Osteocyte (in vitro differentiated cells): Measurements from ENCODE around the gene TMC3. TPM values are rescaled to one million over a fixed set of nuclear protein-coding genes. Genes with fewer than 3 reads are reported as not detected.

ENCODE experiments used
- DNase-seq: peaks from one replicate; pipeline ENCODE4 v3.0.0; 2021; ENCODE audit warnings: mixed read lengths; ENCODE audit not compliant: unreplicated experiment; ENCODE audit errors: extremely low spot score
- H3K27ac Mint-ChIP-seq: one replicate; pipeline ENCODE4 v1.8.0; 2021; ENCODE audit warnings: mild to moderate bottlenecking, mixed read lengths; ENCODE audit not compliant: unreplicated experiment
- H3K27me3 Mint-ChIP-seq: one replicate; pipeline ENCODE4 v1.8.0; 2021; ENCODE audit warnings: mixed read lengths; ENCODE audit not compliant: unreplicated experiment
- H3K36me3 Mint-ChIP-seq: one replicate; pipeline ENCODE4 v1.8.0; 2021; ENCODE audit warnings: mixed read lengths; ENCODE audit not compliant: unreplicated experiment
- H3K4me1 Mint-ChIP-seq: one replicate; pipeline ENCODE4 v1.8.0; 2021; ENCODE audit warnings: mixed read lengths; ENCODE audit not compliant: unreplicated experiment
- H3K4me3 Mint-ChIP-seq: one replicate; pipeline ENCODE4 v1.8.0; 2021; ENCODE audit warnings: mild to moderate bottlenecking, moderate library complexity, mixed read lengths; ENCODE audit not compliant: unreplicated experiment
- H3K9me3 Mint-ChIP-seq: one replicate; pipeline ENCODE4 v1.8.0; 2021; ENCODE audit warnings: mixed read lengths; ENCODE audit not compliant: unreplicated experiment
- CTCF ChIP-seq: fragments of 200-600 bp; sonication (generic); IDR thresholded peaks from 2 replicates; pipeline ENCODE4 v1.5.0; 2021; ENCODE audit warnings: antibody characterized with exemption, mild to moderate bottlenecking, moderate library complexity
- total RNA-seq: library from RNA; stranded (reverse); gene quantifications from 2 replicates; pipeline ENCODE4 v1.2.1, GENCODE V29; 2021

TMC3 gene
- total RNA-seq, 1 donor from 2014 or later = not detected

DNA sequence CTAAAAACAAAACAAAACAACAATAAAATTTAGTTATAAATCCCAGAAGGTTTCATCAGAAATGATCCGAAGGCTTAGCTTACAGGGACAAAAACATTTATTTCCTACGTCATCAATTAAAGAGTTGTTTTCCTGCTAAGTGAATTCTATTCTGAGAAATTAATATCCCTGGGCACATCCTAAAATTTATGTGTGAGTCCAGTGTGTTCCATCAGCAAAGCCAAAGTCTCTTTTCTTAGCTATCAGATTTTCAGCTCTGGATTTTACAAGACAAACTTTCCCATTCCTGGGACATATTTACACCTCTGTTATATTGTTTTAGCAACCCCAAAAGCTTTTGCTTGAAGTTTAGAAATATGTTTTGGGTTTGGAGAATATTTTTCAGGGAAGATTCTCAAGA, 4.4 kb upstream of the TMC3 start:
- H3K4me3 Mint-ChIP-seq = no peak overlapping the region
- no peak for TF ChIP-seq CTCF
- H3K27me3 Mint-ChIP-seq = peaks cover 62% of the 10 kb centered on the region

DNA sequence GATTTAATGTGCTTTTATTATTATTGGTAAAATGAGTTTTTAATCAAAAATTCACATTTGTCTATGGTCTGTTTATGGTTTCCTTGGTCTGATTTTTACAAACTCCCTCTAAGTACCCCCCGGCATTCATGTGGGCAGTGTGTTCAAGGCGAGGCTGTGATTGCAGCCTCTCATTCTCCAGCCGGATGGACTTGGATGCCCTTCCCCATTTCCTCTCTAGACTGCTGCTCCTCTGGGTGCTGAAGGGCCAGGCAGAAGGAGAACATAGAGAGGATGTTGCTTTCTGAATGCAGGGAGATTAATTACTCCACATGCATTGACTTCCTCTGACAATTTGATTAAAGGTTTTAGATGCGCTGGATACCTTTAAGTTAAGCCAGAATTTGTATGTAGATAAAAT, 3.9 kb upstream of the TMC3 start:
- Mint-ChIP-seq H3K27ac (no peak overlapping the region), H3K27me3 (peaks cover 64% of the 10 kb centered on the region), H3K4me1 (no peaks in the 10 kb centered on the region), H3K36me3 (peaks cover 2% of the 10 kb centered on the region), H3K4me3 (no peak overlapping the region), H3K9me3 (no peaks in the 10 kb centered on the region)
- TF ChIP-seq CTCF = no peak
- no peak for DNase-seq

More for the DNA sequence above, 4.4 kb upstream of the TMC3 start:
- Mint-ChIP-seq H3K9me3 (no peaks in the 10 kb centered on the region), H3K4me1 (no peaks in the 10 kb centered on the region), H3K36me3 (peaks cover 2% of the 10 kb centered on the region), H3K27ac (no peak overlapping the region)
- DNase-seq = no peak

DNA sequence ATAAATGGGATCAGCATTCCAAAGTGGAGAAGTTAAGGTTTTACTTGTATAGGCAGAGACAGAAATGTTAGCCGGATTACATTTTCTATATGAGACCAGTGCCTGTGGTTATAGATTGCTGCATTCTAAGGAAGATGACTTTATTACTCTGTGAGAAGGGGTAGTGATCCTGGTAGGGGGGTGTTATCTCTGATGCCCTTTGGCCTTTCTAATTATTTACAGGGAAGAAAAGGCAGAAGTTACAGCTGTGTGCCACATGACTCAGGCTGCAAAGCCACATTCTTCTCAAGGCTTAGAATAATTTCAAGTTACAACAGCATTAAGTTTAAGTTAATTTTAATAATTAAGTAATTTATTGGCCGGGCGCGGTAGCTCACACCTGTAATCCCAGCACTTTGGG, 2.2 kb upstream of the TMC3 start:
- no peak for DNase-seq
- H3K4me1 Mint-ChIP-seq = no peaks in the 10 kb centered on the region
- no peak overlapping the region for H3K27ac Mint-ChIP-seq
- no peaks in the 10 kb centered on the region for H3K9me3 Mint-ChIP-seq
- no peak overlapping the region for H3K4me3 Mint-ChIP-seq
- peaks cover 57% of the 10 kb centered on the region for H3K27me3 Mint-ChIP-seq
- no peak for TF ChIP-seq CTCF
- peaks cover 2% of the 10 kb centered on the region for H3K36me3 Mint-ChIP-seq

DNA sequence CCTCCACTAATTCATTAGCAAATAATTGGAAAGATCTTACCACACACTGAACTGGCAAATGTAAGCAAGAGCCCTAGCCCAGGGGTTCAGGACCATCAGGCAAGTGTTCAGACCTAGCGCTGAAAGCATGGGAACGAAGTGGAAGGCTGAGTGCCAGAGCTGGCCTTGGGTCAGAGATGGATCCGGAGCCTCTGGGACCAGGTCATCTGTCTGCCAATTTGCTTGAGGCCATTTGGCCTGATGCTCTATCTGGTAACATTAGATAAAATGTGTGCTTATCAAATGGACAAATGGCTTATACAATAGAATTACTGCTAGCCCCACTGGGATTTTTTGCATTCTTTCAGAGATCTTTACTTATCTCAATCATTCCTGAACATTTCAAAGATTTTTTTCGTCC, 1.4 kb upstream of the TMC3 start:
- Mint-ChIP-seq H3K27me3 (peaks cover 49% of the 10 kb centered on the region), H3K9me3 (no peaks in the 10 kb centered on the region), H3K27ac (no peak overlapping the region), H3K4me1 (no peaks in the 10 kb centered on the region), H3K36me3 (peaks cover 2% of the 10 kb centered on the region), H3K4me3 (no peak overlapping the region)
- DNase-seq = no peak
- TF ChIP-seq CTCF = no peak

DNA sequence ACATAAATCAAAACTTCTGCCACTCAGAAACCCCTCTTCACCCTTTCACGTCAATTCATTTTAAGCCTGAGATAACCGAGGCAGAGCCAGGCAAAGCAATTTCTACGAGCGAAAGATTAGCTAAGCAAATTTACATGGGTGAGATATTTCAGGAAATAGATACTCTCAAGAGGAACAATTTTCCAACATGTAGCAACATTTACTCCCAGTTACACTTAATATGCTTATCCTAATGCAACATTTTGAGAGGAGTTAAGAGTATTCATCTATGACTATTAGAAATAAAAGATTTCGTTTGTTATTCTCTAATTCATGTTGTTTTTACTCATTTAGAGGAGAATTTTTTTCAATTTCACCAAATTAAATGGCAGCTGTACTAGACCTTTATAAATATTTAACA, 837 bp downstream of the TMC3 start:
- H3K4me3 Mint-ChIP-seq = no peak overlapping the region
- H3K9me3 Mint-ChIP-seq = no peaks in the 10 kb centered on the region
- no peak for DNase-seq
- TF ChIP-seq CTCF = no peak
- H3K36me3 Mint-ChIP-seq = peaks cover 2% of the 10 kb centered on the region
- no peaks in the 10 kb centered on the region for H3K4me1 Mint-ChIP-seq
- peaks cover 40% of the 10 kb centered on the region for H3K27me3 Mint-ChIP-seq
- H3K27ac Mint-ChIP-seq = no peak overlapping the region
